HG02885 (cell line): ENCODE measurements around the gene MSRB1.
"Not testable (repeated sequence)": the region's sequence is repeated elsewhere in the genome, so short reads cannot be mapped to it uniquely, and the experiment has no call there.

Experiments
- ATAC-seq: cut with Tn5 transposase; IDR thresholded peaks from one replicate; pipeline ENCODE4 v1.9.1; 2021; ENCODE audit warnings: mild to moderate bottlenecking; ENCODE audit not compliant: unreplicated experiment, poor library complexity

The MSRB1 gene

DNA sequence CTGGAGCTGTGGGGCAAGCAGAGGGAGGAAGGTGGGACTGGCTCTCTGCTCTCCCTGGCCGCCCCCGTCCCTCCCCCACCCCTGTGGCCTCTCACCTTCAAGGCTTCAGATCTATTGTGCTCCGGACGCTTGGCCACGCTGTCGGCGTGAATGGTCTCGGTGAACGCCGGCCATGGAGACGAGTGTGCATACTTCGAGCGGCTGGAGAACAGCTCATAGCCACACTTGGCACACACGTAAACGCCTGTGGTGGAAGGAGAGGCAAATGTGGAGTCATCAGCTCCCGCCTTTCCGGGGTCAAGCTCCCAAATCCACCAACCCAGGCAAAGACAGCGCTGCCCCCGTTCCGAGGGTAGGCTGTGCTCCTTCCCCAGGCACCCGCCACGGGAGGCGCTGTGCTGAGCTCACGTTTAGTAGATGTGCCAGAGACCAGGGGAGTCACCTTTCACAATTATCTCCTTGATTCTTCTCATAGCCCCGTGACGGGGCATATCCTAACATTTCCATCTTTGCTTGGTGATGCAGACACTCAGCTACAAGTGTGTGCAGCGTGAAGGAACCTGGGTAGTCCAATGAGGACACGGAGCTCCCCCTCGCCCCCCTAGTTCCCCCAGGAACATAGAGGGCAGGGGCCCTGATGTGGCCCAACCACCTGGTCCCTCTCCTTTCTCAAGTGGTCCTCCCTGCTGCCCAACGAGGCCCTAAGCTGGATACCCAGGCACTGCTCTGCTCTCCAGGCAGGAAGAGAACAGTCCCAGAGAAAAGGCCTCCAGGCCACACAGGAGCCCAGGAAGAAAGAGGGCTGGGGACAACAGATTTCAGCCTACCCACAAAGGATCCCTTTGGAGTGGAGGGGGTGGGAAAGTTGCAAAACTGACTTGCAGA lies 1.6 kb downstream of the MSRB1 start:
- no peak for ATAC-seq

DNA sequence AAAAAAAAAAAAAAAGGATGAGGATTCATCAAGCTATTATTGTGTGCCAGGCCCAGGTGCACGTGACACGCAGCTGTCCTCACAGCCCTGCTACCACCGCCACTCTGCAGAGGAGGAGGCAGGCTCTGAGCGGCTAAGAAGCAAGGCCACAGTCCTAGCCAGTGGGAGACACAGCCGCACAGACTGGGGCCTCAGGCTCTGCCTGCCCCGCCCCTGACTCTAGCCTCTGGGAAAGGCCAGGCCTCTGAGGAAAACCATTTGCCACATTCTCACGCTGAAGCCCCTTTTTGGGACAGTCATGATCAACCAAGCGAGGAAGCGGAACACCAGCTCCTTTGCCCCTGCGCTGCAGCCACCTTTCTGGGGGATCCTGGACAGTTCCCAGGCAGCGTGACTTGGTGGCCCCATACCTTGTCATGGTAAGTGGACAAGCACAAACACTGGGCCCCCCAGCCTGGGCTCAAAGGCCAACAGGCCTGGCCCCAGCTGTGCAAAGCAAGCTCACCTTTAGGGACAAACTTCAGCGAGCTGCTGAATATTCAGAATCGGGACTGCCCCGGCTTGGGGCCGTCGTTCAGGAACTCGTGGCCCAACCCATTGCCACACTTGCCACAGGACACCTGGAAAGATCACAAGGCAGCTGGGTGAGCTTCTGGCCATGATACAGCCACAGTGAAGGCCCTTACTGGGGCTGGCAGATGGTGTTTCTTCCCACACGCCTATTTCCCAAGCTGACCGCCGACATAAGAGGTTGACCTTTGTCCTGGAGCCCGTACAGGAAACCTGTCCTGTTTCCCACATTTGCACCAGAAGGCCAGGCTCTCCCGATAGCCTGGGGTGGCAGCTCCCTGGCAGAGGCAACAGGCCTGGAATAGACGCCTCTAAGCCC lies 2.5 kb downstream of the MSRB1 start:
- no peak for ATAC-seq

DNA sequence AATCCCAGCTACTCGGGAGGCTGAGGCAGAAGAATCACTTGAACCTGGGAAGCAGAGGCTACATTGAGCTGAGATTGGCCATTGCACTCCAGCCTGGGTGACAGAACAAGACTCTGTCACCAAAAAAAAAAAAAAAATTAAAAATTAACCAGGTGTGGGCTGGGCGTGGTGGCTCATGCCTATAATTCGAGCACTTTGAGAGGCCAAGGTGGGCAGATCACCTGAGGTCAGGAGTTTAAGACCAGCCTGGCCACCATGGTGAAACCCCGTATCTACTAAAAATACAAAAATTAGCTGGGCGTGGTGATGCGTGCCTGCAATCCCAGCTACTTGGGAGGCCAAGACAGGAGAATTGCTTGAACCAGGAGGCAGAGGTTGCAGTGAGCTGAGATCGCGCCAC lies 3.2 kb downstream of the MSRB1 start:
- ATAC-seq, result not testable (repeated sequence)

DNA sequence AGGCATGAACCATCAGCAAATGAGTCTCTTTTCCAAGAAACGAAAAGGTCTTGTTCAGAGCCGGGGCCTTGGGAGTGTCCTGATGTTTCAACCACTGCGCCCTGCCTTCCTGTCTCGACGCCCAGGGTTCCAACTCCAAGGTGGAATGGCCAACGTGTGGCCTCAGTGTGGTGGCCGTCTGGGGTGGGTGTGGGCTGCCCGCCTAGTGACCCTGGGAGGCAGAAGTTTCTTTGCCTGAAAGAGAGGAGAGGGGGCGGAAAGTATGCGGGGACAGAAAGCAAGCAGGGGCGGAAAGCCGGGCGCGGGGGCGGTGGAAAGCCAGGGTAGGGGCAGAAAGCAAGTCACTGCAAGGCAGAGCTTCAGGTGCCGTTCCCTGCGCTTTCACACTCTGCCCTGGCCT lies 4.1 kb downstream of the MSRB1 start:
- ATAC-seq, result no peak

DNA sequence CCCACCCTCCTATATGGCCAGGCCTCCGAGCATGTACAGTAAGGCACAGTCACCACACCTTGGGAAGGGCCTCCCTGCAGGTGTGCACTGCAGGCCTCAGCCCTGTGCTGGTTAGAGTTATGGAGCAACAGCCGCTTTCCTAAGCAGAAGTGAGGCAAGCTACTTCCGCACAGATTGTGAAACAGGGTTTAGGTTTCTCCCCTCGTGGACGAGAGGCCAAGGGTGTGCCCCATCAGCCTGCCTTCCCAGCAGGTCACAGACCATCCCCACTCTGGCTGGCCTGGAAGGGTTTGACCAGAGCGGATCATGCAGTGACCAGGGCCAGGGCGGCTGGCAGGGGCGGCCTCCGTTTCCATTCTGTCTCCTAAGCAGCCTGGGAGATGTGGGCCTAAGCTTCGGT lies 4.7 kb downstream of the MSRB1 start:
- no peak for ATAC-seq

DNA sequence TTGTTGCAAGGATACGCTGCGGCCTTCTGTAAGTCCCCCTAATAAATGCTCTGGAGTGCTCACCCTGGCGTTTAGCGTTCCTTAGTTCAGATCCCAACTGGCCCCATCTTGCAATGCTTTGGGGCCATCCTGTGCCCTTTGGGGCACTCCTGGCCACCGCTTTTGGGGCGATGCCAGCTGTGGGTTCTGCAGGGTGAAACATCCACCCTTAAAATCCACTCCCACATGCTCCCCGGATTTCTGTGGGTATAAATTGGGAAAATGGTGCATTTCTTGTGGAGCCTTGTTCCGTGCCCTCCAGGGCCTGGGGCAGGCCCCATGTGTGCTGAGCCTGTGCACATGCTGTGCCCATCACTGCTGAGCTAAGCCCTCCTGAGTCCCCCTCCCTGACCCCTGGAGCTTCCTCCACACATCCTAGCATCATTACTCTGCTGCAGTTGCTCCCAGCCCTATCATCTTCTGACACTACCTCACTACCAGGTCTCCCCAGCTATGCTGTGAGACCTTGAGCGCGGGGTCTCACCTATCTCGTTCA lies 6.0 kb downstream of the MSRB1 start:
- ATAC-seq, result no peak

DNA sequence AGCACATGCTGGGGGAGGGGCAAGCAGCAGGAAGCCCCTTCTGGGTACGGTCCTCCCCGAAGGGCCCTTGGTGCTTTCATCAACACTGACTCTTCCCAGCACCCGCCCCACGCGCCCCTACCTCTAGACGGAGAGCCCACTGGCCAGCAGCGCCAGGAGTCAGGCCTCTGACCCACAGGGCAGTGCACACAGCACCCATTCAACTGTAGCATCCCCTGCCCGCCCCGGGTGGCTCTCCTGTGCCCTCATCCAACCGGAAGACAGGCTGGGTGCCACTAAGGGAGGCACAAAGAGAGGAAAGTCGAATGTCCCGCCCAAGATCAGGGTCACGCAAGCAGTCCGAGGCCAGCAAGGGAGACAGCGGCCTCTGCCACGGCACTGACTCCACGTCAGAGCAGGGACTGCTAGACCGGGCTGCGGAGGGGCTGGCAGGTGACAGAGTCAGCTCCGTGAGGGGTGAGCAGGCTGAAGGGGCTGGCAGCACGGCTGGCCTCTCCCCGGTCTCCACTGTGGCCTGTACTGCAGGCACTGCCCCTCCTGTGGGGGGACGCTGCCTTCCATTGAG lies 9.8 kb downstream of the MSRB1 start:
- ATAC-seq, result no peak

DNA sequence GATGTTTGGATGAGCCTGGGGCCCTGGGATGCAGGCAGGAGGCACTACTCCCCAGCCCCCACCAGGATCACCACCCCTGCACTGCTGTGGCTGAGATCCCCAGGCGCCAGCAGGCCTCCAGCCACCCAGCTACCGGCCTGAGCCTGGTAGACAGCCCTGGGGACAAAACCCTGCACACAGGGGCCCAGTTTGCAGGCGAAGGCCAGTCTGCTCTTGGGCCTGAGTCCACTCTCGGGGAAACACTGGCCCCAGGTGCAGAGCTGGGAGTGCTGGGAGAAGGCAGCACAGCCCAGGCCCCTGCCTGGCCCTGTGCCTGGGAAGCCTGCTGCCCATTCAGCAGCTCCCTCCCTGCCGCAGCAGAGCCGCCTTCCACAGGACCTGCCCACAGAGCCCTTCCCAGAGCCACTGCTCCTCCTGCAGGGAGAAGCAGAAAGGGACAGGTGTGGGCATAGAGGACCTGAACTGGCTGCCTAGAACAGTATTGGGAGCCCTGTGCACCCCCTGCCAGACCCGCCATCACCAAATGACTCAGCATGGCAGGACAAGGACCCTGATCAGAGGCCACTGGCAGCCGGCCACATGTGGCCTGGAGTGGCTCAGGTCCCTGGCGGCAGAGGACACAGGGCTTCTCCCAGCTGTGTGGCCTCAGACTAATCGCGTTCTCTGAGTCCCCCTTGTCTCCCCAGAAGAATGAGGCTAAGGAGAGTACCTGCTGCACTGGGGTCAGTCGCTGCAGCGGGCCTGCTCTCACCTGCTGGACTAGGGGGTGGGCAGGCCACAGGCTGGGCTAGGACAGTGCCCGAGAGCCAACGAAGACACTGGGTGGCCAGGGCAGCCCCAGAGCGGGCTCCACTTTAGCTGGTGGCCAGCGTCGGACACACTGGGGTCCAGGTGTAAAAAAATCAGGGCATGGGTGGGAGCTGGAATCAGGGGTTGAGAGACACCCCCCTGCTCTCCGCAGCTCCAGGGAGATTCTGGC lies 10.7 kb downstream of the MSRB1 start:
- ATAC-seq, result no peak

DNA sequence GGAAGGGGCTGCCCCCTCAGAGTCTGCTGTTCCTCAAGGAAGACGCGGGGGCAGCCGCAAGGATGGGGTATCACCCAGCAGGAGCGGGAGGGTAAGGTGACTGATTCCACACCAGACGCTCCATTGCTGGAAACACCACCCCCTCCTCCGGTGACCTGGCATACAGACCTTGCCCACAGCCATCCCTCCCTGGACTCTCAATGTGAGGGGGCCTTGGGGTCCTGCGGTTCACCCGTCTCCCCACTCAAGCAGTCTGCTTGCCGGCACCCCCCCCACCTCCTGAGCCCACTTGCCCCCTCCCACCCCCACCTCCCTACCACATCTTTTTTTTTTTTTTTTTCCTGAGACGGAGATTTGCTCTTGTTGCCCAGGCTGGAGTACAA lies 12.7 kb downstream of the MSRB1 start:
- ATAC-seq, result no peak

DNA sequence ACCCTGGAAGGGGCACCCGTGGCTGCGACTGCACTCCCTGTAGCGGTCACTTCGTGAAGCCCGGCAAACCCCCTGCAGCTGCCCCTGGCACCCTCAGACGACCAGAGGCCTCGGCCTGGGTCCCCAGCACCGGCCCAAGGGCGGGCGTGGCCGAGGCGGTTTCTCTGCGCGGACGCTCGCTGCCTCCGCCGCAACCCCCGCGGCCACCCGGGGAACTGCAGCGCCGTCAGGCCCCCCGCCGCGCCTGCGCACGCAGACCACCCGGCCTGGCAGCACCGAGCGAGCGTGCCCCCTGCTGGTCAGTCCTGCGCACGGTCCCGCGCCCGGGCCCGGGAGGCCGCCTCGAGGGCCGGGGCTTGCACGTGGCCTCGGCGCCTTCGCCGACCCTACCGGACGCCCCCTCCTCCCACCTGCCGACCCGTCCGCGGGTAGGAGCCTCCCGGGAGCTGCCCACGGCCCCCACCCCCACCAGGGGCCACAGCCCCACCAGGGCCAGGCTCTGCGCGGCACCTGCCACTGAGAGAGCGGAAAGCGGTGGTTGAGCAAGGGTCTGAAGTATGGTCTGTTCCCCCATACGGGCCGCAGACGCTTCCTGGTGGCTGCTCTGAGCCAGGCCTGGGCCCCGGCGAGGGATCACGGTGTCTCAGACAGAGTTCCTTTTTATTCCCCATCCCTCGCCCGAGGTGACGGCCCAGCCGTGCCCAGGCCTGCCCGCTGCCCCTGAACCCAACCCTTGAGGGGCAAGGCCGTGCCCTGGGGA lies 13.2 kb downstream of the MSRB1 start:
- ATAC-seq, result peak; percentile 92

DNA sequence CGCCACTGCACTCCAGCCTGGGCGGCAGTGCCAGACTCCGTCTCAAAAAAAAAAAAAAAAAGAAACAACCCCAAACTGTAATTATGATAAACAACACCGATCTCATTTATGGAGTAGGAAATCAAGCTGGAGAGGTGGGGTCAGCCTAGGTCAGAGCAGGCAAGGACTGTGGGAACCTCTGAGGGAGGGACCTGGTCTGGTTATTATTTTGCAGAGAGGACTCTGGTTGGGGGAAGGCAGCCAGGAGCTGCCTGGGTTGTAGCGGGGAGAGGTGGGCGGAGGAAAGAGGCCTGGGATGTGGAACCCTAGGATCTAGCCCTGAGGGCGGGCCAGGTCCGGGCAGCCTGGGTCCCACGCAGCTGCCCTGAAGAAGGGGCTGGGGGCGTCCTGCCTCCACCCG lies 13.9 kb downstream of the MSRB1 start:
- peak; percentile 8 for ATAC-seq

DNA sequence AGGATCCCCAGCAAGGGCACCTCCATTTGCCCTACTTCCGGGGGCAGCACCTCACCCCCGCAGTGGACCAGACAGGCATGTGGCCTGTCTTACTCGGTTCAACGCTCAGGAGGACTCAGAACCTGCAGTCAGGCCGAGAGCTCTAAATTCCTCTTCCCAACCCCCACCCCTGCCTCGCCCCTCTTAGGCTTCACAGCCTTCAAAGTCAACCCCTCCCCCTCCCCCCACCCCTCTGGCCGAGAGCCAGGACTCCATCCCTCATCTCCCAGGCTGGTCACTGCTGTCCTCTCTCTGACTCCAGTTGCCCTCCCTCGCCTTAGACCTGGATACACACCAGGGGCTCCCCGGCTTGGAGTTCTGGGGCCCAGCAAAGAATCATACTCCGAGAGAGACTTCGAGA lies 16.7 kb downstream of the MSRB1 start:
- no peak for ATAC-seq

DNA sequence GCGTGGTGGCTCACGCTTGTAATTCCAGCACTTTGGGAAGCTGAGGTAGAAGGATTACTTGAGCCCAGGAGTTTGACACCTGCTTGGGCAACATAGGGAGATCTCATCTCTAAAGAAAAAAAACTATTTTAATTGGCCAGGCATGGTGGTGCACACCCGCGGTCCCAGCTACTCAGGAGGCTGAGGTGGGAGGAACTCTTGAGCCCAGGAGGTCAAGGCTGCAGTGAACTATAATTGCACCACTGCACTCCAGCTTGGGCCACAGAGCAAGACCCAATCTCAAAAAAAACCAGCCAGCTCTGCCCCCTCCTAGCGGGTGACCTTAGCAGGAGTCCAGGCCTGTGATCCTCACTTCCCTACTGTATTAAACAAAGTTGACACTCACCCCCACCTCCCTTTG lies 18.9 kb downstream of the MSRB1 start:
- ATAC-seq, result no peak

DNA sequence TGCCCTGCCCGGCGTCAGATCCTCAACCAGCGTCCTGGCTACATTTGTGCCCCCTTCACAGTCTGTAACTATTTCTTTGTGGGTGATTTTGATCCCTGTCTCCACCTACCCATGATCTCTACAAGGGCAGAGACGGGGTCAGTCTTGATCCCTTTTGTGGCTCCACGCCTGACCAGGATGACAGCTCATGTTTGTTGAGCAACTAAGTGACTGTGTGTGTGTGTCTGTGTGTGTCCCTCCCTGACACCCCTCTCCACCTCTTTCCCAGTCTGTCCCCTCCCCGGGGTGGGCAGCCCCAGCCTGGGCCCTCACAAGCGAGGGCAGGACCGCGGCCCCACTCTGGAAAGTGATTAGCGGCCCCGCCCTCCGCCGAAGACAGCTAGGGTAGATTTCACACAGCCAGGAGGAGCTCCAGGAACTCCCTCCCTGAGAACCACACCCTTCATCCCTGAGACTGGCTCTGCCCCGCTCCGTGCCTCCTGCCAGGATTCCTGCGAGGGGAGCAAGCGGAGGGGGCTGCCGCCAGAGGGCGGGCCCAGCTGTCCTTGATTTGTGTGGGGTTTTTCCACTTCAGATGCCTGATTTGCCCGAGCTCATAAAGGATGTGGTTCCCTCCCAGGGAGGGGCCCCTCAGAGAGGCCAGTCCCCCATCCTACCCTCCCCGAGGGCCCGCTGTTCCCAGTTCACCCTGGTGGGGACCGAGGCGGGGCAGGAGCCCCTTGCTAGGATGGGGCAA lies 19.5 kb downstream of the MSRB1 start:
- no peak for ATAC-seq

DNA sequence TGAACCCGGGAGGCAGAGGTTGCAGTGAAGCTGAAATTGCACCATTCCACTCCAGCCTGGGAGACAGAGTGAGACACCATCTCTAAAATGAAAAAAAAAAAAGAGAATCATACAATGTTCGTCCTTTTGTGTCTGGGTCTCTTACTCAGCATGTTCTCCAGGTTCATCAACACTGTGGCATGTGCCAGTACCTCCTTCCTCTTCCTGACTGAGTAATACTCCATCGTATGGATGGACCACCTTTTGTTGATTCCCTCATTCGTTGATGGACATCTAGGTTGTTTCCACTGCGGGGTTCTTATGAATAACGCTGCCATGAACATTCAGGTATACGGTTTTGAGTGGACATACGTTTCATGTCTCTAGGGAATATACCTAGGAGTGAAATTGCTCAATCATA lies 20.6 kb downstream of the MSRB1 start:
- ATAC-seq, result no peak

DNA sequence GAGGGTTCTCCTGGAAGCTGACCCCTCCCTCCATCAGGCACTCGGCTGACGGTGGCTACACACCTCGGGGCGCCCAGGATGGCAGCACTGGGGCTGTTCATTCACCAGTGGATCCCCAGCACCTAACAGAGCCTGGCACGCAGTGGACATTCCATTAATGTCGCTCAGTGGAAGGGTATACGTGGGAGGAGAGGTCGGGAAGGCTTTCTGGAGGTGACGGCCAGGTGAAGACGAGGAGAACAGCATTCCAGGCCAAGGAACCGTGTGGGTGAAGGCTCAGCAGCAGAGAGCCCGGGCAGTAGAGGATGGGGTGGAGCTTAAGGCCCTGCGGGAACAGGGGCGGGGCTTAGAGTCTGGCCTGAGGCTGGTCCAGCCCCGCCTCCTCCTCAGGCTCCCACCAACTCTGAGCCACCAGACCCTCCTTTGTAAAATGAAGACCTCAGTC lies 22.2 kb downstream of the MSRB1 start:
- ATAC-seq, result no peak

DNA sequence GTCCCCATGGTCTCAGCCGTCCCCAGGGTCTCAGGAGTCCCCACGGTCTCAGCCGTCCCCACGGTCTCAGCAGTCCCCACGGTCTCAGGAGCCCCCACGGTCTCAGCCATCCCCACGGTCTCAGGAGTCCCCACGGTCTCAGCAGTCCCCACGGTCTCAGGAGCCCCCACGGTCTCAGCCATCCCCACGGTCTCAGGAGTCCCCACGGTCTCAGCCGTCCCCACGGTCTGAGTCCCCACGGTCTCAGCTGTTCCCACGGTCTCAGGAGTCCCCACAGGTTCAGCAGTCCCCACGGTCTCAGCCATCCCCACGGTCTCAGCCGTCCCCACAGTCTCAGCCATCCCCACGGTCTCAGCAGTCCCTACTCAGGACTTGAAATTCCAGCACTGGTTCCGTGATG lies 22.9 kb downstream of the MSRB1 start:
- ATAC-seq, result not testable (repeated sequence)

DNA sequence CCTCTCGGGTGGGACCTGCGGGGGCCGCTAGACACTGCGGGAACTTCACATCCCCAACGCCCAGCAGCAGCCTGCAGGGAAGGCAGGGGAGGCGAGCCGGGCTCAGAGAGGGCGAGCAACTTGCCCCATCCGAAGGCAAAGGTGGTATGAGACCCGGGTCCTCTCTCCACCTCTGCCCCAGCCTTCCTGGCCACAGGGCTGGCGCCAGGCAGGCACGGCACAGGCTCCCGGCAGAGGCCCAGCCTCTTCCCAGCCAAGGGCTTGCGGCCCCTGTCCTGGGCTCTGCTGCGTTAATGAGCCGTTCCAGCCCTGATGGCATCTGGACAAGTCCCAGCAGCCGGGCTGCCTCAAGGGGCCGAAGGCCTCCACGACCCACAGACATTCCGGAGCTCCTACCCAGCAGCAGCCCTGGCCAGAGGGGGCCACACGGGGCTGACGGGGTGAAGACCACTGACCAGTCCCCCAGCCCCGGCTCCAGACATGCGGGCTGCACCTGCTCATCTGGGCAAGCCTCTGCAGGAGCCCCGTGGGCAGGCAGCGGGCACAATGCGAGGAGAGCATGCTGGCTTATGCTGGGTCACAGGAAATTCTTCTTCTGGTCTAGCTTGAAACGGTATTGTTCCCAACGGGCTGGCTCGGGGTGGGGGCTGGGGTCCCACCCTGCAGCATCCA lies 23.5 kb downstream of the MSRB1 start:
- no peak for ATAC-seq
